Spinal cord (tissue), 10 donors: Measurements from ENCODE around the gene ALPL. TPM values are rescaled to one million over a fixed set of nuclear protein-coding genes. Genes with fewer than 3 reads are reported as not detected.

ENCODE experiments used
- DNase-seq, 6 donors: peaks; one replicate each; pipeline versions ENCODE4 v3.0.0 to v3.0.0-alpha.2; 2013 to 2015; ENCODE audit warnings: low spot score in 6 of 6, low read depth in 4 of 6
- H3K27ac ChIP-seq: one replicate; pipeline ENCODE4 v1.5.1; 2013; ENCODE audit warnings: low read depth, low read length, control low read depth
- H3K27me3 ChIP-seq: one replicate; pipeline ENCODE4 v1.6.1; 2013; ENCODE audit warnings: low read length; ENCODE audit not compliant: control insufficient read depth, insufficient read depth
- H3K36me3 ChIP-seq: one replicate; pipeline ENCODE4 v1.6.1; 2013; ENCODE audit warnings: low read length; ENCODE audit not compliant: control insufficient read depth, insufficient read depth
- H3K4me1 ChIP-seq: one replicate; pipeline ENCODE4 v1.6.1; 2013; ENCODE audit warnings: low read length; ENCODE audit not compliant: control insufficient read depth, insufficient read depth
- H3K4me3 ChIP-seq: one replicate; pipeline ENCODE4 v1.5.1; 2013; ENCODE audit warnings: low read depth, low read length, control low read depth
- H3K9me3 ChIP-seq: one replicate; pipeline ENCODE4 v1.6.1; 2013; ENCODE audit warnings: low read length; ENCODE audit not compliant: control insufficient read depth, insufficient read depth
- WGBS: methylation state at CpG from one replicate; pipeline ENCODE4 v1.1.5; 2013; ENCODE audit warnings: missing lambda C conversion rate; ENCODE audit not compliant: insufficient coverage; 5-methylcytosine and 5-hydroxymethylcytosine counted together
- polyA plus RNA-seq, 2 donors: library from polyadenylated mRNA; unstranded; fragments of 120-200 nt; gene quantifications; one replicate each; pipeline ENCODE4 v1.2.1, GENCODE V29; 2013; ENCODE audit not compliant: insufficient read length in 2 of 2
- total RNA-seq, 2 donors: library from RNA; depleted of rRNA in 1 of 2; stranded (reverse); fragments of 120-200 nt in 1 of 2; fragments of >200 nt in 1 of 2; gene quantifications; one replicate each; pipeline versions ENCODE4 v1.2.3 to v1.2.4, GENCODE V29; 2013 to 2014
- donor health status: healthy.

Gene ALPL
- total and polyA plus RNA-seq, 4 donors: 10.5 to 35.7 (median 31.8) TPM

- peak in 2 of 6 donors; percentile 63 to 72 for DNase-seq
- Histone ChIP-seq H3K4me1 (peaks cover 57% of the 10 kb centered on the region), H3K27ac (peak overlapping the region; percentile 38), H3K27me3 (no peaks in the 10 kb centered on the region), H3K4me3 (no peak overlapping the region), H3K36me3 (peaks cover 74% of the 10 kb centered on the region), H3K9me3 (no peaks in the 10 kb centered on the region)
- WGBS: 22% methylated on average over 17 of the region's 22 CpGs
Observed at GRCh38 chr1:21618561-21619374, 109.5 kb downstream of the ALPL start.

DNA sequence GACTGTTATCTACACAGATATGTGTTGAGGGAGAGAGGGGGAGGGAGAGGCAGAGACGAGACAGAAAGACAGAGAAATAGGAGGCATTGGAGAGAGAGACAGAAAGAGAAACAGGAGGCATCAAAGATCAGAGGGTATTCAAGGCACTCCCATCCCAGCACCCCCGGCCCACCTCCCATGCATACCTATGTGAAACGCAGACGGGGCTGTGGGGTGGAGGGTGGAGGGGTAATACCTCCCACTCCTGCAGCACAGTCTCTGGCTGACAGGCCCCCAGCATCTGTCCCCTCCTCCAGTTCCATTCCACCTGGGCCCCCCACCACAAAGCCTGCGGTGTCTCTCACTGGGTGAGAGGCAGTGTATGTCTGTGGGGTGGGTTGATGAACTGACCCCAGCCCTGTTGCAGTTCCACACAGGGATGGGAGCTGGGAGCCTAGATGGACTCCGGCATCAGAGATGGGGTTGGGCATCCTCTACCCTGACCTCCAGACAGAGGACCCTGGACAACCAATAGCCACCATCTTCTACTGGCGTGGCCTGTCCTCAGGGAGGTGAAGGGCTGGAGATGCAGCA, 110.2 kb downstream of the ALPL start:
- peaks cover 74% of the 10 kb centered on the region for H3K36me3 ChIP-seq
- no peak for DNase-seq
- H3K4me3 ChIP-seq: no peak overlapping the region
- H3K9me3 ChIP-seq: no peaks in the 10 kb centered on the region
- peaks cover 64% of the 10 kb centered on the region for H3K4me1 ChIP-seq
- no peak overlapping the region for H3K27ac ChIP-seq
- no peaks in the 10 kb centered on the region for H3K27me3 ChIP-seq
- WGBS: 92% methylated on average over 2 of the region's 7 CpGs

DNA sequence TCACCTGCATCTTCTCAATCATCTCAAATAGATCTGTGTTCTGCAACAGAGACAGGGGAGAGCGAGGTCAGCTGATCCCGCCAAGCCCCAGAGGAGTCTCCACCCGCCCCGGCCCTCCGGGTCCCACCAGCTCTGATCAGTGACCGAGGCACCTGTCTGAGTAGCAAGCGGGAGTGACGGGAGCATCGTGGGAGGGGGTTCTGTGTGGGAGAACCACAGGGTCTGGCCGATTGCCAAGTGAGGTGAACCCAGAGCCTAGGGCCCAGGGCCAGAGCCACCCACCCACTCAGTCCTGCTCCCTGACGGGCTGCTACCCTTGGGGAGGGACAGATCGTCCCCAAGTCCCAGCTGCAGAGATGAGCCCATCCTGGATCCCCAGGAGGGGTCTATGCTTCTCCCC, 110.8 kb downstream of the ALPL start:
- DNase-seq: peak in 1 of 6 donors; percentile 22
- Histone ChIP-seq H3K4me1 (peaks cover 69% of the 10 kb centered on the region), H3K4me3 (no peak overlapping the region), H3K27ac (peak overlapping the region; percentile 11), H3K36me3 (peaks cover 74% of the 10 kb centered on the region), H3K9me3 (no peaks in the 10 kb centered on the region), H3K27me3 (no peaks in the 10 kb centered on the region)
- 57% methylated on average over 10 of the region's 12 CpGs for WGBS

DNA sequence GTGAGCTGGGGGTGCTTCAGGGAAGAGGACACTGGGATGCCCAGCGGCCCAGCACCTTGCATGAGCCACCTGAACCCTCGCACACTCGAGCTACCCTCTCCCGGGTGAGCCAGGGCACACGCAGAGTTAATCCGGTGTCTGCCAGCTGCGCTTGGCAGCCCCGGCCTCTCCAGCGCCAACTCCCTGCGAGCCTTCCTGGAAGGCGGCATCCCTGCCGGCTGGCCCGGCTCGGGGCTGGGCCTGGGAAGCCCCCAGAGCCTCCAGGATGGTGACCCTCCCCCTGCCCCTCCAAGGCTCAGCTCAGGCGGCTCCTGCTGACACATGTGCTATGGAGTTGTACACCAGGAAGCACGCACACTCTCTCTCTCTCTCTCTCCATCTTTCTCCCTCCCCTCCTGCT, 111.3 kb downstream of the ALPL start:
- Histone ChIP-seq H3K4me1 (peaks cover 74% of the 10 kb centered on the region), H3K36me3 (peaks cover 75% of the 10 kb centered on the region), H3K27ac (peak overlapping the region; percentile 11), H3K9me3 (no peaks in the 10 kb centered on the region), H3K27me3 (no peaks in the 10 kb centered on the region), H3K4me3 (no peak overlapping the region)
- WGBS: 12% methylated on average over 16 of the region's 16 CpGs
- peak in 4 of 6 donors; percentile 50 to 88 (median 63) for DNase-seq

- WGBS: 55% methylated on average over 6 of the region's 7 CpGs
- no peaks in the 10 kb centered on the region for H3K9me3 ChIP-seq
Observed at GRCh38 chr1:21621051-21621450, 111.8 kb downstream of the ALPL start.

GRCh38 chr1:21621761-21622436, 112.7 kb downstream of the ALPL start:
- 27% methylated on average over 36 of the region's 39 CpGs for WGBS
- no peak overlapping the region for H3K4me3 ChIP-seq
- no peak for DNase-seq
- H3K36me3 ChIP-seq: peaks cover 77% of the 10 kb centered on the region
- peaks cover 77% of the 10 kb centered on the region for H3K4me1 ChIP-seq
- H3K27ac ChIP-seq: no peak overlapping the region
- no peaks in the 10 kb centered on the region for H3K27me3 ChIP-seq
- no peaks in the 10 kb centered on the region for H3K9me3 ChIP-seq

More at GRCh38 chr1:21621051-21621450, 111.8 kb downstream of the ALPL start:
- Histone ChIP-seq H3K27me3 (no peaks in the 10 kb centered on the region), H3K36me3 (peaks cover 75% of the 10 kb centered on the region), H3K27ac (no peak overlapping the region), H3K4me3 (no peak overlapping the region), H3K4me1 (peaks cover 75% of the 10 kb centered on the region)
- no peak for DNase-seq

DNA sequence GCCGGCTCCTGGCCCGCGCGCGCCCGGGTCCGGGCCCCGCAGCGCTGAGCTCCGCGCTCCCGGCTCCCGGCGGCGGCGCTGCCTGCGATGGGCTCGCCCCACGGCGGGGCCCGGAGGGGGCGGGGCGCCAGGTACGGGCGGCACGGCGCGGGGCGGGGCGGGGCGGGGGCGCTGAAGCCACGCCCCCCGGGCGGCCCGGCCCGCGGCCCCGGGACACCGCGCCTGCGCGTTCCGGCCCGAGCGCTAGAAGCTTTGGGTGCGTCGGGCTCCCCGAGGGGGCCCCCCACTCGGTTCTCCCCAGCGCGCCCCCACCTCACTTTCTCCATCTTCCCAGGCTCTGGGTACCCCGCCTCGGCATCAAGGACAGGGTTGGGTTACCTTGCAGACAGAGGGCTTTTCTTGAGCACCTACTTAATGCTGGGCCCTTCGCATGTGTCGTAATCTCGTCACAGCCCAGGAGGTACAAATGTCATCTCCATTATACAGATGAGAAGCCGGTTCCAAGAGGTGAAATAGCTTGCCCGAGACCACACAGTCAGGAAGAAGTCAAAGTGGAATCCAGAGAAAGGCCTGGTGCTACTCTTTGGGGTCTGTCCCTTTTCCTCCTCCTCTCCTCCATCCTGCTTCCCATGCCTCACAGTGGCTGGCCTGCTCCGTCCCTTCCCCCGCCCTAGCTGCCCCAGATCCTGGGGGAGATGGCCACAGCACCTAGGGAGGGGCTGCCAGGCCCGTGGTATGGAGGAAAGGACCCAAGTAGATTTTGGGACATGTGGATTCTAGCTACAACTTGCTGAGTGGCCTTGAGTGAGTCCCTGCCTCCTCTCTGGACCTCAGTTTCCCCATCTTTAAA, 113.5 kb downstream of the ALPL start:
- Histone ChIP-seq H3K4me1 (peaks cover 77% of the 10 kb centered on the region), H3K27me3 (no peaks in the 10 kb centered on the region), H3K36me3 (peaks cover 75% of the 10 kb centered on the region), H3K9me3 (no peaks in the 10 kb centered on the region), H3K4me3 (no peak overlapping the region), H3K27ac (no peak overlapping the region)
- DNase-seq: peak in 2 of 6 donors; percentile 36 to 38
- WGBS: 11% methylated on average over 57 of the region's 62 CpGs

DNA sequence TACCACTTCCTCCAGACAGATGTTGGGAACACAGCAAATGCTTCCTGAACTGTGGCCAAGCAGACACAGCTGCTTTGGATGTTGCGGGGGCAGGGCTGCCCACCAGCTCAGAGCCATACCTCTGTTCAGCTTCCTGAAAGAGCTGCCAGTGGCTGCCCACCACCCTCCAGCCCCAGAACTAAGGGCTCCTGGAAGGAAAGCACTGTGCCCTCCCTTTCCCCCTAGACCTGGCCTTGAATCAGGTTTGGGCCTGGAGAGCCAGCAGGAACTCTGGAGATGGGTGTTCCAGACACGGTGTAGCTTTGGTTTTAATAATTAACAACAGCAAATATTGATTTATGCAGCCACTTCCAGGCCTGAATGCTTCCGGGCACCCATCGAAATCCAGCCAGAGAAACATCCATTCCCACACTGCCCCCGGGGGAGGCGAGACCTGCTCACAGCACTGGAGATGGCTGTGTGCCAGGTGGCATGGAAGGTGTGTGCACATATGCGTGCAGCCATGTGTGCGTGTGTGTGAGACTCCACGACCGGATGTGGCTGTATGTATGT, 114.3 kb downstream of the ALPL start:
- DNase-seq: peak in 2 of 6 donors; percentile 57 to 58

More for the DNA sequence above, 114.3 kb downstream of the ALPL start:
- Histone ChIP-seq H3K36me3 (peaks cover 69% of the 10 kb centered on the region), H3K4me3 (no peak overlapping the region), H3K27me3 (no peaks in the 10 kb centered on the region), H3K27ac (no peak overlapping the region), H3K4me1 (peaks cover 69% of the 10 kb centered on the region), H3K9me3 (no peaks in the 10 kb centered on the region)
- WGBS: 54% methylated on average over 6 of the region's 10 CpGs
